ENCODE results near the gene CCDC148. TPM values are rescaled to one million over a fixed set of nuclear protein-coding genes. Genes with fewer than 3 reads are reported as not detected.

The CCDC148 gene
- total RNA-seq, 1 experiment from 2014 or later: 0.49 TPM

GRCh38 chr2:158130832-158131473, 325.6 kb downstream of the CCDC148 start:
- H3K4me1 ChIP-seq: no peaks in the 10 kb centered on the region
- DNase-seq: no peak
- H3K36me3 ChIP-seq: no peaks in the 10 kb centered on the region
- H3K27ac ChIP-seq: no peak overlapping the region
- H3K27me3 ChIP-seq: no peaks in the 10 kb centered on the region
- H3K4me3 ChIP-seq: no peak overlapping the region
- no peaks in the 10 kb centered on the region for H3K9me3 ChIP-seq (replicated peaks)

GRCh38 chr2:158129037-158129436, 327.5 kb downstream of the CCDC148 start:
- Histone ChIP-seq H3K9me3 (replicated peaks) (no peaks in the 10 kb centered on the region), H3K4me1 (no peaks in the 10 kb centered on the region), H3K4me3 (no peak overlapping the region), H3K27me3 (no peaks in the 10 kb centered on the region), H3K36me3 (no peaks in the 10 kb centered on the region), H3K27ac (no peak overlapping the region)
- DNase-seq: no peak

- DNase-seq: no peak
- Histone ChIP-seq H3K36me3 (no peaks in the 10 kb centered on the region), H3K27me3 (no peaks in the 10 kb centered on the region), H3K9me3 (replicated peaks) (no peaks in the 10 kb centered on the region), H3K27ac (no peak overlapping the region), H3K4me3 (no peak overlapping the region), H3K4me1 (no peaks in the 10 kb centered on the region)
Observed at GRCh38 chr2:158128168-158128973, 328.2 kb downstream of the CCDC148 start.

- Histone ChIP-seq H3K4me3 (no peak overlapping the region), H3K9me3 (replicated peaks) (no peaks in the 10 kb centered on the region), H3K36me3 (no peaks in the 10 kb centered on the region), H3K27ac (no peak overlapping the region), H3K27me3 (no peaks in the 10 kb centered on the region), H3K4me1 (no peaks in the 10 kb centered on the region)
- DNase-seq: no peak
Observed at GRCh38 chr2:158127380-158127804, 329.2 kb downstream of the CCDC148 start.

GRCh38 chr2:158125756-158126498, 330.6 kb downstream of the CCDC148 start:
- DNase-seq: no peak
- H3K4me3 ChIP-seq: no peak overlapping the region
- no peaks in the 10 kb centered on the region for H3K9me3 ChIP-seq (replicated peaks)

GRCh38 chr2:158124896-158125295, 331.7 kb downstream of the CCDC148 start:
- no peak for DNase-seq
- H3K36me3 ChIP-seq: no peaks in the 10 kb centered on the region
- H3K27ac ChIP-seq: no peak overlapping the region
- H3K4me1 ChIP-seq: no peaks in the 10 kb centered on the region
- H3K27me3 ChIP-seq: no peaks in the 10 kb centered on the region
- no peak overlapping the region for H3K4me3 ChIP-seq
- H3K9me3 ChIP-seq (replicated peaks): no peaks in the 10 kb centered on the region

More at GRCh38 chr2:158125756-158126498, 330.6 kb downstream of the CCDC148 start:
- H3K27ac ChIP-seq: no peak overlapping the region
- no peaks in the 10 kb centered on the region for H3K36me3 ChIP-seq
- no peaks in the 10 kb centered on the region for H3K27me3 ChIP-seq
- no peaks in the 10 kb centered on the region for H3K4me1 ChIP-seq

Other genes with a start within 250 kb of the CCDC148 start
- 58.1 and 62.8 TPM in 2 replicates for gene PKP4, start 199 bp upstream of the CCDC148 start, total RNA-seq (2014; rRNA removed; shearing (Covaris generic))

All from SJCRH30 (cell line).